Measurements from ENCODE around the gene TNFSF9. TPM values are rescaled to one million over a fixed set of nuclear protein-coding genes. Genes with fewer than 3 reads are reported as not detected.

The TNFSF9 gene
- total and polyA plus RNA-seq, 2 of the 8 experiments (the other 6 are each of a cell fraction or from before 2014, with no cell fraction given), result 1.7 to 4.4 TPM

GRCh38 chr19:6540918-6541689, 10.3 kb downstream of the TNFSF9 start:
- Histone ChIP-seq H3K4me2 (ENCODE audit: insufficient read depth in 1 of 2, low read depth in 2 of 2, low read length in 2 of 2) (no peak overlapping the region), H2AFZ (ENCODE audit: low read length) (no peak overlapping the region), H3K4me3 (ENCODE audit: extremely low read depth in 1 of 4, insufficient read depth in 2 of 4, low read depth in 3 of 4, low read length in 4 of 4) (no peak overlapping the region), H3K9me3 (ENCODE audit: insufficient read depth in 2 of 2, low read depth in 1 of 2, low read length in 1 of 2) (peaks cover 4 to 9% of the 10 kb centered on the region in 2 experiments; a peak in 2 of 4 replicates), H2BK15ac (ENCODE audit: low read length) (no peak overlapping the region), H4K8ac (ENCODE audit: extremely low read depth, insufficient read depth, low read length) (no peak overlapping the region), H2AK5ac (ENCODE audit: low read depth, low read length) (no peak overlapping the region), H3K18ac (ENCODE audit: extremely low read depth, low read length) (no peak overlapping the region), H3K79me2 (ENCODE audit: control insufficient read depth in 1 of 2, insufficient read depth in 2 of 2, low read length in 2 of 2) (no peaks in the 10 kb centered on the region), H3K27me3 (replicated peaks in 1 of 4; ENCODE audit: control insufficient read depth in 3 of 4, extremely low read depth in 1 of 4, insufficient read depth in 3 of 4, low read length in 3 of 4) (no peaks in the 10 kb centered on the region), H3K27ac (ENCODE audit: low read depth, low read length) (no peak overlapping the region), H3K14ac (ENCODE audit: insufficient read length) (no peak overlapping the region), H3K23ac (ENCODE audit: insufficient read length) (no peak overlapping the region), H3K4me1 (replicated peaks in 1 of 4; ENCODE audit: control insufficient read depth in 3 of 4, insufficient read depth in 4 of 4, low read length in 3 of 4) (no peaks in the 10 kb centered on the region), H3K9ac (replicated peaks in 1 of 4; ENCODE audit: extremely low read depth in 1 of 4, low read depth in 3 of 4, low read length in 3 of 4) (no peak overlapping the region), H3K56ac (replicated peaks; ENCODE audit: insufficient read length, low read depth, low read length) (no peak overlapping the region), H3K4ac (replicated peaks; ENCODE audit: insufficient read length, low read depth, low read length) (no peak overlapping the region), H2BK5ac (ENCODE audit: low read depth, low read length) (no peak overlapping the region), H4K91ac (replicated peaks; ENCODE audit: insufficient read length, low read length) (no peak overlapping the region), H2BK120ac (replicated peaks; ENCODE audit: low read depth, low read length) (no peak overlapping the region), H2BK20ac (ENCODE audit: low read length) (no peak overlapping the region), H4K5ac (ENCODE audit: insufficient read length, low read depth, low read length) (no peak overlapping the region), H3K23me2 (ENCODE audit: low read depth, low read length) (no peaks in the 10 kb centered on the region), H2BK12ac (ENCODE audit: low read depth, low read length) (no peak overlapping the region), H4K20me1 (replicated peaks in 1 of 2; ENCODE audit: control insufficient read depth in 1 of 2, insufficient read depth in 2 of 2, low read length in 2 of 2) (no peaks in the 10 kb centered on the region), H3K36me3 (ENCODE audit: control insufficient read depth in 2 of 4, insufficient read depth in 4 of 4, low read length in 3 of 4) (no peaks in the 10 kb centered on the region), H3K79me1 (ENCODE audit: low read depth, low read length) (no peaks in the 10 kb centered on the region)
- WGBS, 2 experiments (ENCODE audit: extremely low coverage in 1 of 2, insufficient coverage in 1 of 2, insufficient read length in 1 of 2, insufficient replicate concordance in 2 of 2, low coverage in 1 of 2, low lambda C conversion rate in 2 of 2, missing lambda C conversion rate in 1 of 2), result 88% methylated on average over 13 of the region's 13 CpGs; no CpG with 5 or more reads in 1 of the 2 experiments
- DNase-seq (ENCODE audit: low read depth in 1 of 2, low spot score in 2 of 2), result no peak
- ChIA-PET POLR2A (ENCODE audit: partially characterized antibody) (interaction anchor here (0.7 to 1.1 kb wide), 3 partner anchors 10 to 68 kb away, joined by 3 read pairs; partner anchors contain the start of gene TNFSF9), CTCF (ENCODE audit: partially characterized antibody) (interaction anchor here (1.1 to 1.2 kb wide), 2 partner anchors 10 to 21 kb away, joined by 3 to 7 read pairs; no protein-coding TSS in a partner anchor)
- no peak for FAIRE-seq
- TF ChIP-seq POLR2A (IDR thresholded peaks at IDR 0.05; ENCODE audit: control extremely low read depth in 1 of 2, low read depth in 2 of 2, low read length in 2 of 2) (no peak), SIX5 (IDR thresholded peaks at IDR 0.05; ENCODE audit: low read depth, low read length) (no peak), KDM4A (IDR thresholded peaks at IDR 0.05; ENCODE audit: low read depth, low read length, severe bottlenecking) (no peak), TAF7 (optimal IDR thresholded peaks at IDR 0.05; ENCODE audit: borderline replicate concordance, low read depth, low read length) (no peak), RNF2 (IDR thresholded peaks at IDR 0.05; ENCODE audit: borderline replicate concordance, low read depth, low read length, missing control alignments, poor library complexity, severe bottlenecking) (no peak), RAD21 (IDR thresholded peaks at IDR 0.05 in 1 of 2, conservative IDR thresholded peaks at IDR 0.05 in 1 of 2; ENCODE audit: low read depth in 2 of 2, low read length in 2 of 2) (no peak), MAX (IDR thresholded peaks at IDR 0.05) (no peak), SAP30 (IDR thresholded peaks at IDR 0.05; ENCODE audit: insufficient read depth, insufficient replicate concordance, low read length) (no peak), NANOG (IDR thresholded peaks at IDR 0.05; ENCODE audit: insufficient read depth, low read depth, low read length, poor library complexity, severe bottlenecking) (no peak)

All from H1 (cell line).